Dermis blood vessel endothelial cell (primary cell): Measurements from ENCODE around the gene UTP11. TPM values are rescaled to one million over a fixed set of nuclear protein-coding genes. Genes with fewer than 3 reads are reported as not detected.

ENCODE experiments used
- DNase-seq: peaks from one replicate; pipeline ENCODE4 v3.0.0; 2010
- total RNA-seq: library from RNA; depleted of rRNA; stranded (reverse); fragments of >200 nt; gene quantifications from 2 replicates; pipeline ENCODE4 v1.2.3, GENCODE V29; 2014

UTP11 gene
- total RNA-seq, 1 donor from 2014 or later = 47.5 TPM

DNA sequence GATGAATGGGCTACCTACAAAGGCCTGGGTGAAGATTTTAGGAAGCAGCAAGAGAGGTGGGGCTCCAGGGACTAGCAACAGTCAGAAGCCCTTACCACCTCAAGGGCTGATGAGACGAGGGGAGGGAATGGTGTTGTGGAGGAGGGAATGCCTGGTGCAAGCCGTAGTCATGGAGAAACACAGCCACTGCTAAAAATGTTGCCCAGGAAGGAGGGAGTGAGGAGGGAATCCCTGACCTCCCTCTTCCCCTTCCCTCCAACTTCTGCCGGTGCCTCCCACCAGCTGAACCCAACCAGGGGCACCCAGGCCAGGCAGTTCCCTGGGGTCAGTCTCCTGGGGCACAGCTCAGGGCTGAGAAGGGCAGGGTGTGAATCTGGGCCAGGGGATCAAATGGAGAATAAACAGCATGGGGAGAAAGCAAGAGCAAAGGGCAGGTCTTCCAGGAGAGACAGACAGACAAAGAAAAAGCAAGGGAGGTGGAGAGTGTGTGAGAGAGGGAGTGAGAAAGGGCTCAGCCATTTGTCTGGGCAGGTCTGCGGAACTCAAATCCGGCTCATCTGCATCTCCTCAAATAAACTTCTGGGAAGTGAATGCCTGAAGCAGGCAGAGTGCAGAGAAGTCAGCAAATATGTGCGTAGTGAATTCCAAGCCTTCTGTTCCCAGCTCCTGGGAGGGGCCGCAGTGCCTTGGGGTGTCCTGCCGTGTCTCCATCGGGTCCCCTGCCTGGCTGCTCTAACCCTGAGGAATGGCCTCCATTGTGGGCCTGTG lies 61.2 kb downstream of the UTP11 start:
- no peak for DNase-seq

- no peak for DNase-seq
These were observed 61.8 kb downstream of the UTP11 start for GRCh38 chr1:38074302-38074677.

Other genes starting within 250 kb of the UTP11 start
- gene EPHA10, start 247.6 kb upstream of the UTP11 start, total RNA-seq = 0.05 TPM in 1 of 2 replicates, not detected in the other
- gene MANEAL, start 218.9 kb upstream of the UTP11 start, total RNA-seq = 1.0 TPM in 2 replicates
- 21.4 and 23.0 TPM in 2 replicates for gene C1orf122, start 204.9 kb upstream of the UTP11 start, total RNA-seq
- gene YRDC, start 204.5 kb upstream of the UTP11 start, total RNA-seq = 21.0 and 26.0 TPM in 2 replicates
- gene MTF1, start 153.1 kb upstream of the UTP11 start, total RNA-seq = 2.4 and 4.4 TPM in 2 replicates
- 21.3 and 21.5 TPM in 2 replicates for gene INPP5B, start 65.7 kb upstream of the UTP11 start, total RNA-seq
- gene SF3A3, start 22.7 kb upstream of the UTP11 start, total RNA-seq = 73.7 and 136 TPM in 2 replicates
- gene FHL3, start 7.2 kb upstream of the UTP11 start, total RNA-seq = 12.4 and 20.2 TPM in 2 replicates
- under 0.01 and 0.05 TPM in 2 replicates for gene POU3F1, start 34.1 kb downstream of the UTP11 start, total RNA-seq